ENCODE data around the gene DNAJB1. TPM values are rescaled to one million over a fixed set of nuclear protein-coding genes. Genes with fewer than 3 reads are reported as not detected.

Gene DNAJB1
- total and polyA plus RNA-seq, 2 of the 13 experiments (the other 11 are each of a cell fraction or from before 2014, with no cell fraction given) = 87.5 to 97.3 TPM

DNA sequence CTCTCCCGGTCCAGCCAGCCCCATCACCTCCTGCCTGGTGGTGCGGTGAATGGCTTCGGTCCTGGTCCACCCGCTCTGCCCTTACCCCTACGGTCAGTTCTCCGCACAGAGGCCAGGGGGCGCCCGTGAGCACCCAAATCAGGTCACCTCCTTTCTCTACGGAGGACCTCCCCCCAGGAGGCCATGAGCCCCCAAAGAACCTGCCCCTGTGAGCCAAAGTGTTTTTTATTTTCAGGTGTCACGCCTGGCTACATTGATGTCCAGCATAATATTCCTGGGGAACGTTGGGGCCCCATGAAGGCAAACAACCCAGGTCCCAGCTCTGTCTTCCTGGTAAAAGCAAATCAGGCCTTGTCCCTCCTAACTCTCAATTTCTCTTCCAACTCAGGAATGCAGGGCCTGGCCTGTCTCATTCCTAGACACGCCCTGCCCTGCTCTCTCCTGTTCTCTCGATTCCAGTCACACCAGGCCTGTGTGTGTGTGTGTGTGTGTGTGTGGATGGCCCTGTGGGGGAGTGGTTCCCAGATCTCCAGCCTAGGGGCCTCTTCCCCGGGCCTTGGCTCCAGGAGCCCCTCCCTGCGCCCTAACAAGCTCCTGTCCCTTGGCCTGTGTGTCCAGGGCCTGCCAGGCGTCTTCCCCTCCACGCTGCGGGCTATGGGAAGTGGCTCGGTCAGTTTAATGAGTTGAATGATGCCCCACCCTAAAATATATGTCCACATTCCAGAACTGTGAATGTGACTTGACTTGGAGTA, 12.5 kb downstream of the DNAJB1 start (continued):
- peak; percentile 53; the same call in 1 of the 2 replicates for TF ChIP-seq RAD21 (CRISPR knock-in tag; IDR thresholded peaks at IDR 0.05)
- no peak for TF ChIP-seq ZNF780A (CRISPR knock-in tag; IDR thresholded peaks at IDR 0.05)
- no peak for TF ChIP-seq NFE2 (CRISPR knock-in tag; IDR thresholded peaks at IDR 0.05)
- TF ChIP-seq, protein P1, sequence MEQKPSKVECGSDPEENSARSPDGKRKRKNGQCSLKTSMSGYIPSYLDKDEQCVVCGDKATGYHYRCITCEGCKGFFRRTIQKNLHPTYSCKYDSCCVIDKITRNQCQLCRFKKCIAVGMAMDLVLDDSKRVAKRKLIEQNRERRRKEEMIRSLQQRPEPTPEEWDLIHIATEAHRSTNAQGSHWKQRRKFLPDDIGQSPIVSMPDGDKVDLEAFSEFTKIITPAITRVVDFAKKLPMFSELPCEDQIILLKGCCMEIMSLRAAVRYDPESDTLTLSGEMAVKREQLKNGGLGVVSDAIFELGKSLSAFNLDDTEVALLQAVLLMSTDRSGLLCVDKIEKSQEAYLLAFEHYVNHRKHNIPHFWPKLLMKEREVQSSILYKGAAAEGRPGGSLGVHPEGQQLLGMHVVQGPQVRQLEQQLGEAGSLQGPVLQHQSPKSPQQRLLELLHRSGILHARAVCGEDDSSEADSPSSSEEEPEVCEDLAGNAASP (CRISPR knock-in tag; IDR thresholded peaks at IDR 0.05; ENCODE audit: borderline replicate concordance) = peak; percentile 40; the same call in 1 of the 2 replicates
- TF ChIP-seq, protein P2, sequence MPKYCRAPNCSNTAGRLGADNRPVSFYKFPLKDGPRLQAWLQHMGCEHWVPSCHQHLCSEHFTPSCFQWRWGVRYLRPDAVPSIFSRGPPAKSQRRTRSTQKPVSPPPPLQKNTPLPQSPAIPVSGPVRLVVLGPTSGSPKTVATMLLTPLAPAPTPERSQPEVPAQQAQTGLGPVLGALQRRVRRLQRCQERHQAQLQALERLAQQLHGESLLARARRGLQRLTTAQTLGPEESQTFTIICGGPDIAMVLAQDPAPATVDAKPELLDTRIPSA (CRISPR knock-in tag; IDR thresholded peaks at IDR 0.05; ENCODE audit: borderline replicate concordance) = no peak
- TF ChIP-seq, protein P3, sequence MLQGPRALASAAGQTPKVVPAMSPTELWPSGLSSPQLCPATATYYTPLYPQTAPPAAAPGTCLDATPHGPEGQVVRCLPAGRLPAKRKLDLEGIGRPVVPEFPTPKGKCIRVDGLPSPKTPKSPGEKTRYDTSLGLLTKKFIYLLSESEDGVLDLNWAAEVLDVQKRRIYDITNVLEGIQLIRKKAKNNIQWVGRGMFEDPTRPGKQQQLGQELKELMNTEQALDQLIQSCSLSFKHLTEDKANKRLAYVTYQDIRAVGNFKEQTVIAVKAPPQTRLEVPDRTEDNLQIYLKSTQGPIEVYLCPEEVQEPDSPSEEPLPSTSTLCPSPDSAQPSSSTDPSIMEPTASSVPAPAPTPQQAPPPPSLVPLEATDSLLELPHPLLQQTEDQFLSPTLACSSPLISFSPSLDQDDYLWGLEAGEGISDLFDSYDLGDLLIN (CRISPR knock-in tag; IDR thresholded peaks at IDR 0.05; ENCODE audit: borderline replicate concordance) = no peak
- TF ChIP-seq, protein P4, sequence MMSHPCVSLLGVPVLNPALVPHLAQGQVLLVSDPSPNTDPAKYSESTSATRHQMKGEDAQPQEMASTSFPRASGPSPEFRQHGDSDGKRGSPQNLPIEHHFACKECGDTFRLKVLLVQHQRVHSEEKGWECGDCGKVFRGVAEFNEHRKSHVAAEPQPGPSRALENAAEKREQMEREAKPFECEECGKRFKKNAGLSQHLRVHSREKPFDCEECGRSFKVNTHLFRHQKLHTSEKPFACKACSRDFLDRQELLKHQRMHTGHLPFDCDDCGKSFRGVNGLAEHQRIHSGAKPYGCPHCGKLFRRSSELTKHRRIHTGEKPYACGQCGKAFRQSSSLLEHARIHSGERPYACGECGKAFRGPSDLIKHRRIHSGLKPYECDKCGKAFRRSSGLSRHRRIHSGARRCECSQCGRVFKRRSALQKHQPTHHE (CRISPR knock-in tag; IDR thresholded peaks at IDR 0.05; ENCODE audit: borderline replicate concordance) = 0 out of 2 replicates have a peak, but pooled peaks have one; percentile 35
- peak; percentile 38; the same call in 1 of the 2 replicates for TF ChIP-seq HDAC1 (CRISPR knock-in tag; IDR thresholded peaks at IDR 0.05)
- TF ChIP-seq, protein P5, sequence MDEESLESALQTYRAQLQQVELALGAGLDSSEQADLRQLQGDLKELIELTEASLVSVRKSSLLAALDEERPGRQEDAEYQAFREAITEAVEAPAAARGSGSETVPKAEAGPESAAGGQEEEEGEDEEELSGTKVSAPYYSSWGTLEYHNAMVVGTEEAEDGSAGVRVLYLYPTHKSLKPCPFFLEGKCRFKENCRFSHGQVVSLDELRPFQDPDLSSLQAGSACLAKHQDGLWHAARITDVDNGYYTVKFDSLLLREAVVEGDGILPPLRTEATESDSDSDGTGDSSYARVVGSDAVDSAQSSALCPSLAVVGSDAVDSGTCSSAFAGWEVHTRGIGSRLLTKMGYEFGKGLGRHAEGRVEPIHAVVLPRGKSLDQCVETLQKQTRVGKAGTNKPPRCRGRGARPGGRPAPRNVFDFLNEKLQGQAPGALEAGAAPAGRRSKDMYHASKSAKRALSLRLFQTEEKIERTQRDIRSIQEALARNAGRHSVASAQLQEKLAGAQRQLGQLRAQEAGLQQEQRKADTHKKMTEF (CRISPR knock-in tag; IDR thresholded peaks at IDR 0.05) = no peak
- TF ChIP-seq, protein P6, sequence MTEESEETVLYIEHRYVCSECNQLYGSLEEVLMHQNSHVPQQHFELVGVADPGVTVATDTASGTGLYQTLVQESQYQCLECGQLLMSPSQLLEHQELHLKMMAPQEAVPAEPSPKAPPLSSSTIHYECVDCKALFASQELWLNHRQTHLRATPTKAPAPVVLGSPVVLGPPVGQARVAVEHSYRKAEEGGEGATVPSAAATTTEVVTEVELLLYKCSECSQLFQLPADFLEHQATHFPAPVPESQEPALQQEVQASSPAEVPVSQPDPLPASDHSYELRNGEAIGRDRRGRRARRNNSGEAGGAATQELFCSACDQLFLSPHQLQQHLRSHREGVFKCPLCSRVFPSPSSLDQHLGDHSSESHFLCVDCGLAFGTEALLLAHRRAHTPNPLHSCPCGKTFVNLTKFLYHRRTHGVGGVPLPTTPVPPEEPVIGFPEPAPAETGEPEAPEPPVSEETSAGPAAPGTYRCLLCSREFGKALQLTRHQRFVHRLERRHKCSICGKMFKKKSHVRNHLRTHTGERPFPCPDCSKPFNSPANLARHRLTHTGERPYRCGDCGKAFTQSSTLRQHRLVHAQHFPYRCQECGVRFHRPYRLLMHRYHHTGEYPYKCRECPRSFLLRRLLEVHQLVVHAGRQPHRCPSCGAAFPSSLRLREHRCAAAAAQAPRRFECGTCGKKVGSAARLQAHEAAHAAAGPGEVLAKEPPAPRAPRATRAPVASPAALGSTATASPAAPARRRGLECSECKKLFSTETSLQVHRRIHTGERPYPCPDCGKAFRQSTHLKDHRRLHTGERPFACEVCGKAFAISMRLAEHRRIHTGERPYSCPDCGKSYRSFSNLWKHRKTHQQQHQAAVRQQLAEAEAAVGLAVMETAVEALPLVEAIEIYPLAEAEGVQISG (CRISPR knock-in tag; IDR thresholded peaks at IDR 0.05) = peak; percentile 18; the same call in 1 of the 2 replicates
- TF ChIP-seq, protein P7, sequence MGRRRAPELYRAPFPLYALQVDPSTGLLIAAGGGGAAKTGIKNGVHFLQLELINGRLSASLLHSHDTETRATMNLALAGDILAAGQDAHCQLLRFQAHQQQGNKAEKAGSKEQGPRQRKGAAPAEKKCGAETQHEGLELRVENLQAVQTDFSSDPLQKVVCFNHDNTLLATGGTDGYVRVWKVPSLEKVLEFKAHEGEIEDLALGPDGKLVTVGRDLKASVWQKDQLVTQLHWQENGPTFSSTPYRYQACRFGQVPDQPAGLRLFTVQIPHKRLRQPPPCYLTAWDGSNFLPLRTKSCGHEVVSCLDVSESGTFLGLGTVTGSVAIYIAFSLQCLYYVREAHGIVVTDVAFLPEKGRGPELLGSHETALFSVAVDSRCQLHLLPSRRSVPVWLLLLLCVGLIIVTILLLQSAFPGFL (CRISPR knock-in tag; IDR thresholded peaks at IDR 0.05) = no peak
- TF ChIP-seq, protein P8, sequence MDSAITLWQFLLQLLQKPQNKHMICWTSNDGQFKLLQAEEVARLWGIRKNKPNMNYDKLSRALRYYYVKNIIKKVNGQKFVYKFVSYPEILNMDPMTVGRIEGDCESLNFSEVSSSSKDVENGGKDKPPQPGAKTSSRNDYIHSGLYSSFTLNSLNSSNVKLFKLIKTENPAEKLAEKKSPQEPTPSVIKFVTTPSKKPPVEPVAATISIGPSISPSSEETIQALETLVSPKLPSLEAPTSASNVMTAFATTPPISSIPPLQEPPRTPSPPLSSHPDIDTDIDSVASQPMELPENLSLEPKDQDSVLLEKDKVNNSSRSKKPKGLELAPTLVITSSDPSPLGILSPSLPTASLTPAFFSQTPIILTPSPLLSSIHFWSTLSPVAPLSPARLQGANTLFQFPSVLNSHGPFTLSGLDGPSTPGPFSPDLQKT (CRISPR knock-in tag; IDR thresholded peaks at IDR 0.05; ENCODE audit: borderline replicate concordance) = no peak
- TF ChIP-seq ZNF652 (CRISPR knock-in tag; IDR thresholded peaks at IDR 0.05; ENCODE audit: borderline replicate concordance, low read depth) = no peak
- TF ChIP-seq TARDBP (CRISPR knock-in tag; IDR thresholded peaks at IDR 0.05) = 0 out of 2 replicates have a peak, but pooled peaks have one; percentile 43
- peak; percentile 42 for TF ChIP-seq HNRNPLL (IDR thresholded peaks at IDR 0.05; ENCODE audit: low read depth, low read length, poor library complexity, severe bottlenecking)
- no peak for TF ChIP-seq ZNF543 (CRISPR knock-in tag; IDR thresholded peaks at IDR 0.05)
